GM18498 (cell line): Measurements from ENCODE around the gene PRMT7.

Experiments used
- ATAC-seq: cut with Tn5 transposase; IDR thresholded peaks from one replicate; pipeline ENCODE4 v1.9.1; 2021; ENCODE audit warnings: mild to moderate bottlenecking, moderate library complexity; ENCODE audit not compliant: unreplicated experiment

PRMT7 gene, protein sequence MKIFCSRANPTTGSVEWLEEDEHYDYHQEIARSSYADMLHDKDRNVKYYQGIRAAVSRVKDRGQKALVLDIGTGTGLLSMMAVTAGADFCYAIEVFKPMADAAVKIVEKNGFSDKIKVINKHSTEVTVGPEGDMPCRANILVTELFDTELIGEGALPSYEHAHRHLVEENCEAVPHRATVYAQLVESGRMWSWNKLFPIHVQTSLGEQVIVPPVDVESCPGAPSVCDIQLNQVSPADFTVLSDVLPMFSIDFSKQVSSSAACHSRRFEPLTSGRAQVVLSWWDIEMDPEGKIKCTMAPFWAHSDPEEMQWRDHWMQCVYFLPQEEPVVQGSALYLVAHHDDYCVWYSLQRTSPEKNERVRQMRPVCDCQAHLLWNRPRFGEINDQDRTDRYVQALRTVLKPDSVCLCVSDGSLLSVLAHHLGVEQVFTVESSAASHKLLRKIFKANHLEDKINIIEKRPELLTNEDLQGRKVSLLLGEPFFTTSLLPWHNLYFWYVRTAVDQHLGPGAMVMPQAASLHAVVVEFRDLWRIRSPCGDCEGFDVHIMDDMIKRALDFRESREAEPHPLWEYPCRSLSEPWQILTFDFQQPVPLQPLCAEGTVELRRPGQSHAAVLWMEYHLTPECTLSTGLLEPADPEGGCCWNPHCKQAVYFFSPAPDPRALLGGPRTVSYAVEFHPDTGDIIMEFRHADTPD

DNA sequence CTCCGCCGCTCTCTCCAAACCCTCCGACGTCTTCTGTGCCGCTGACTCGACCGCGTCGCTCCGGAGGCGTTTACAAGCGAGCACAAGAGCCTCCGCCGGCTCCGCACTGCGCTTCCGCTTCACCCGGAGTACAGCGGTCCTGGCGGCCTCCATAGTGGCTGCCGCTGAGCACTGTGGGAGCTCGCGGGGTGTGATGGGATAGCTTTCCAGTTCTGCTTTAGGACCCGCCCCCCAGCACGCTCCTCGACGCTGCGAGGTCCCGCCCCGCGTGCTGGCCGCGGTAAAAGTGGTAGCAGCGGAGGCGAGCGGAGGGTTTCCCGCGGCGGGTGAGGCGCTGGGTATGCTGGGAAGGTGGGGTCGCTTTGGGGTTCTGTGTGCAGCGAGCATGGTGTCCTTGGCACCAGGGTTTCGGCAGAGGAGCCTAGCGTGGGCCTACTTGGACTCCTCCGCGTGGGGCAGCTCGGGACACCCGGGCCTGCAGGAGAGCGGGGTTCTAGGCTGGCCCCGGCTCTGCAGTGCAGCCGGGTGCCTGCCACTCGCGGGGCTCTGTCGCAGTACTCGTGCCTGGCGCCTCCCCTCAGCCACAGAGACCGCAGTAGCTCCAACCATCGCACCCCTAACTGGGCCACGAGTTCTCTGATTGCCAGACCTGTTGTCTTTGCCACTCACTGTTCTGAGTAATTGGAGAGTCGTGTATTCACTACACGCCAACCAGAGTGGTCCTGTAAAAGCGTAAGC, at the start of gene PRMT7, which contains the start of gene SLC7A6OS:
PRMT7 (plus strand) TSS at position 246 of the 738 bp plus-strand sequence. CDS start 4,961 bp downstream, outside the sequence.
SLC7A6OS (minus strand) TSS at position 173 of the 738 bp plus-strand sequence; CDS start at position 153, 20 bp downstream.
- ATAC-seq, result peak; percentile 95

DNA sequence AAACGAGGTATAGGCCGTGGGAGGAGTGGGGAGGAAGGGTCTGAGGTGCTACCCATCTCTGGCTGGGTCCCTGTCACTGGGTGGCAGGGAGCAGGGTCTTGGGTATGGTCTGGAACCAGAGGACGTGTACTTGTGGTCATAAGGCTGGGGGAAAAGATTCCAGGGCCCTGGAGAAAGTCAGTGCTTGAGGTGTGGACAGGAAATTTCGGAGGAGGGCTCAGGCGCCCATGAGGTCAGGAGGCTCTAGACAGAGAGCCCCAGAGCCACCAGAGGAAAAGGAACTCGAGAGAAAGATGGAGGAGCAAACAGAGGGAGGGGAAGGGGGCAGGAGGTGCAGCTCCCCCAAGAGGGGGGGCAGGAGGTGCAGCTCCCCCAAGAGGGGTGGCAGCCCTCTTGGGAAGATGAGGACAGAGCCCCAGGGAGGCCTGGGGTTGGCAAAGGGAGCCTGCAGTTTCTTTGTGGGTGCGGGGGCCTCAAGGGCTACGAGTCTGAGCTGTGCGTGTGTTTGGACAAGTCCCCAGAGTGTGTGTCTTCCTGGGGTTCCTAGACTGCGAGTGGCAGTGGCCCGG, 47.2 kb upstream of the PRMT7 start:
- ATAC-seq, result peak; percentile 3

DNA sequence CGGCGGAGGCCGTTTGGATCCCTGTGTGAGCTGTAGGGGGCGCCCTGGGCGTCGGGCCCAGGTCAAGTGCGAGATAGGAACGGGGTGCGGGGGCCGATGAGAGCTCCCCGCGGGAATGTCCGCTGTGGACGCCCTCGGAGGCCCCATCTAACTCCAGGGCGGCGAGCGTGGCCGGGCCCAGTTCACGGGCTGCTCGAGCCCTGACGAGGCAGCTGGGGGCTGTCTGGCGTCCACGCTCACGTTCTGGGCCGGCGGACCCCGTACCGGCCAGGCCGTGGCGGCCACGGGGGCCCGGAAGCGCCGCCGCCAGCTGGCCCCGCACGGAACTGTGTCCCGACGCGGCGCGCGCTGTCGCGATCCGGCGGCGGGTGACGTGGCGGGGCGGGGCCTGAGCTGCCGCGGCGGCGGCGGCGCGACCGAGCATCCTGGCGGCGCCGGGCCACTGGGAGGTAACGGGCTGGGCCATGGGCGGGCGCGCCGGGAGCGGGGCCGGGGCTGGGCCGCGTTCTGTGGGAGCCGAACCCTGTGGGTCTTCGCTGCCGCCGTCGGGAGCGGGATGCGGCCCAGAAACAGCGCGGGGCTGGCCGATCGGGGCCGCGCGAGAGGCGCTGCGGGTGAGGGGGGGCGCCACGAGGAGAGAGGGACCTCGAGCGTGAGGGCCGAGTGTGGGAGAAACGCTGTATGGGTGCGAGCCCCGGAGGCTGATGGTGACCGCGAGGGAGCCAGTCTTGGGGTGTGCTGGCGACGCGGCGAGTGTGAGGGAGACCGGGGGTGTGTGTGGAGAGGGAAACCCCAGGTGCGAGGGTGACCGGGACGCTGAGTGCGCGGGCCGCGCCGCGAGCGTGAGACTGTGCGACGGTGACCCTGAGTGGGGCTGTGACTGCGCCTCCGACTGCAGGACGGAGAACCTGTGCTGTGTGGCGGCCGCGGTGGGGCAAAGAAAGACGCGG, 46.4 kb upstream of the PRMT7 start, which contains the start of gene SLC7A6:
SLC7A6 (plus strand) TSS at position 399 of the 950 bp plus-strand sequence. CDS start 10,201 bp downstream, outside the sequence.
- peak; percentile 61 for ATAC-seq

DNA sequence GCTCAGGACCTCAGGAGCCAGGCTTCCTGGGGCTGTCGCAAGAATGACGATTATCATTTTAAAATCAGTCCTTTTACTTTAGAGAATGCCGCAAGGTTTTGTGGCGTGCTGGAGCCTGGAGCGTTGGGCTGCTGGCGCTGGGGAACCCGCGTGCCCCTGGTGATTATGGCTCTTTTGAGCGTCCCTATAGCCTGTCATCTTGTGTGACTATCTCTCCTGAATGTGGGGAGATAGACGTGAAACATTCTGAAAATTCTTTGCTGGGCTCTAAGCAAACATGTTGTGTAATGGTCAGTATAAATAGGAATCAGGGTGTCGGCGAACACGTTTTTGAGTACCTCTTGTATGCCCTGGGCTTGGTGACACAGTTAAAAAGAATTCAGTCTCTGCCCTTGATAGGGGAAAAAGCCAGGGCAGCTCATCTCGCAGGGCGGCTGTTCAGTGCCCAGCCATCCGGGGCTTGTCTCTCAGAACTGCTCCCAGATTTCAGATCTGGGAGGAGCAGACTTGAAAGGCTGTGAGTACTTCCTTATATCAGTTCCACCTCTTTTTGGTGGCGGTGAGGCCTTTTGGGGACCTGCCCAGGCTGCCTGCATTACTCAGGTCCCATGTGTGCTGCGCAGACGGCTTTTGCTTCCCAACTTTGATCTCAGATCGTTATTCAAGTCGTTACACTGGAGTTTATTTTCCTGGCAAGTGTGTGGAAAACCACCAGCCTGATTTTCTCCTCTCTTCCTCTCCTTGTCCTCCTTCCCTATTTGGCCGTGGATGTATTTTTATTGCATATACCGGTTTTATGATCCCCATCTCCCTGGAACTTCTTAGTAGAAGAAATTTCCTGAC, 45.5 kb upstream of the PRMT7 start:
- ATAC-seq, result peak; percentile 14

DNA sequence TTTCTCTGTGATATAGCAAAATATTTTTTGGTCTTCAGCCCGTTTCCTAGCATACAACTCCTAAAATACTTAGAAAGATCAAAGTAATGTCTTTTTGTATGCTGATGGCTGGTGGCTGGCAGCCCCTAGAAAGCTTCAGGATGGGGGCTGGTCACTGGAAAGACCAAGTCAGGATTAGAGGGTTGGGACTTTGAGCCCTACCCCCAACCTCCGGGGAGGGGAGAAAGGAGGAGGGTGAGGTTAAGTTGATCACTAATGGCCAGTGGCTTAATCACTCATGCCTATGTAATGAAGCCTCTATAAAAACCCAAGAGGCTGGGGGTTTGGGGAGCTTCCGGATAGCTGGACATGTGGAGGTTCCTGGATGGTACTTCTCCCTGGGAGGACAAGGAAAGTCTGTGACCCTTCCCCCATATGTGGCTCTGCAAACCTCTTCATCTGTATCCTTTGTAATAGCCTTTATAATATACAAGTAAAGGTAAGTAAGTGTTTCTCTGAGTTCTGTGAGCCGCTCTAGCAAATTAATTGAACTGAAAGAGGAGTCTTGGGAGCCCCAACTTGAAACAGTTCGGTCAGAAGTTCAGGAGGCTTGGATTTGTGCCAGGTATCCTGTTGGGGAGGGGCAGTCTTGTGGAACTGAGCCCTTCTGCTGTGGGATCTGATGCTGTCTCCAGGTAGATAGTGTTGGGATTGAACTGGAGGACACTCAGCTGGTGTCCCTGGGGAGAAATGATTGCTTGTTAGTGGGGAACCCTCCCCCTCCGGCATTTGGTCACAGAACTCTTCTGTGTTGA, 43.0 kb upstream of the PRMT7 start:
- no peak for ATAC-seq

DNA sequence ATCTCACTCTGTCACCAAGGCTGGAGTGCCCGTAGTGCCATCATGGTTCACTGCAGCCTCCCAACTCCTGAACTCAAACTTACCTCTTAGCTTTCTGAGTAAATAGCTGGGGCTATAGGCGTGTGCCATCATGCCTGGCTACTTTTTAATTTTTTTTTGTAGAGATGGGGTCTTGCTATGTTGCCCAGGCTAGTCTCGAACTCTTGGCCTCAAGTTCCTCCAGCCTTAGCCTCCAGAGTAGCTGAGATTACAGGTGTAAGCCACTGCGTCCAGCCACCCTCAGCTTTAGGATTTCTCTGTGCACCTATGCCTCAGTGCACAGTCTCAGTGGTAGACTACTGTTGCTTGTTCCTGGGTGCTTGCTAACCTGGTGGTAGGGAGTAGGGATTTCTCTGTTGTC, 41.0 kb upstream of the PRMT7 start:
- no peak for ATAC-seq

DNA sequence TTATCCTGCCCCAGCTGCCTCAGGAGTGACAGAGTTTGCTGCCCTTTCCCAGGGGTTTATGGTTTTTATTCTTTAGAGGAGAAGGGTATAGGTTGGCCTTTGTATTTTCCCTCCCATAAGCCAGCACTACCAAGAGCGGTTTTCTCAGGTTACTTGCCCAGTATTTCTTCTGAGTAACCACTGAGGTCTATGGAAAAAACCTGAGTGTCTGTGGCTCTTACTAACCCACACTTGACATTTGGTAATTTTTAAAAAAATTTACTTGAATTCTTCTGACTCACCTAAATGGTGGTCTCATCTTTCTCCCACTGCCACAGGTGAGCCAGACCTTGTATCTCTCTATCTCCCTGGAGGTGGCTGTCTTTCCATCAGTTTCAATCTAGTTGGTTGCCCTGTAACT, 40.5 kb upstream of the PRMT7 start:
- ATAC-seq, result no peak

DNA sequence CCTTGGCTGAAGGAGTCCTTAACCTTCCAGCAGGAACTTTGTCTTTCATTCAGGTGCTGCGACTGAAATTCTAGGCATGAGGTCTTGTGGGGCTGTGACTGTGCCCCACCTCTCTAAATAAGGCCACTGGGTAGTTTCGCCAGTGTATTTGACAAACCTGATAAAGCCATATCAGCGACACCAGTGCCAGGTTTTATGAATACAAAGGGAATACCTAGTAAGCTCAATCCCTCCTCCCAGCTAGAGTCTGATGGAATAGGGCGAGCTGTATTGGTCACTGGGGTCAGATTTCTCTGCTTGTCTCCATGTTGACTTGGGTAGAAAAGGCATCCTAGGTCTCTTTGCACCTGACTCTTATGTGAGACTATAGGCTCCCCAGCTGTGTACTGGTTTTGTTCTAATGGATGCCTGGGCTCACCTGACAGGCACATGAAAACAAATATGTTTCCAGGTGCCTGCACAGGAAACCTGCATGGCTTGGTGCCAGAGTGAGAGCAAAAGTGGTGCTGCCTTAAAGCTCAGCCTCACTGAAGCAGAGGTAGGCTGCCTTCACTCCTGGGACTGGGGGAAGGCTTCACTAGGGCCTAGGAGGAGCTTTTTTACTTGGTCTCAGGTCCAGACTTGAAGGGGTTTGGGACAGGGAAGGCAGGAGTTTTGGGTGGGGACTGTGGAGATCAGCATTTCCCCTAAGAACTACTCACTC, 38.2 kb upstream of the PRMT7 start:
- no peak for ATAC-seq

DNA sequence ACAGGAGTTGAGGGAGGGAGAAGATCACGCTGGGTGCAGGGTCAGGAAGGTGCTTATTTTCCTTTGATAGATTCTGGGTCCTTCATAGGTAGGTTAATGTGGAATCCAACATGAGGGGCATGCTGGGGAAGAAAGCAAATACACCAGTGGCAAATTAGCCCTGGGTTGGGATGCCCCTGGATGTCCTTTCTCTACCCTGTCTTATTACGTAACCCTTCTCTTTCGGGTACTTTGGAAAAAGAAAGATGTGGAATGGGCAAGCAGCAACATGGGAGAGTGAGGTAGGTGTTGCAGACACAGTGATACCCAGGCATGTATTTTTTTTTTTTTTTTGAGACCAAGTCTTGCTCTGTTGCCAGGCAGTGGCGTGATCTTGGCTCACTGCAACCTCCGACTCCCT, 37.4 kb upstream of the PRMT7 start:
- ATAC-seq, result no peak

DNA sequence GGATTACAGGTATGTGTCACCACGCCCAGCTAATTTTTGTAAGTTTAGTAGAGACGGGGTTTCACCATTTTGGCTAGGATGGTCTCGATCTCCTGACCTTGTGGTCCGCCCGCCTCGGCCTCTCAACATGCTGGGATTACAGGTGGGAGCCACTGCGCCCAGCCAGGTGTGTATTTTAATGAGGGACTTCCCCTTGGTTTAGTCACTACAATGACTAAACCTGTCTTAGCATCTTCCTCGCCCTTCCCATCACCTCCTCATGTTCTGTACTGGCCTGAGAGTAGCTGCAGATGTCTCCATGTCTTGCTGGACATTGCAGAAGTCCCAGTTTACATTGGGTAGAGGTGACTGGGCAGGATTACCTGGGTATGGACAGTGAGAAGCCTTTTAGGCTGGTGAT, 36.9 kb upstream of the PRMT7 start:
- ATAC-seq, result no peak

DNA sequence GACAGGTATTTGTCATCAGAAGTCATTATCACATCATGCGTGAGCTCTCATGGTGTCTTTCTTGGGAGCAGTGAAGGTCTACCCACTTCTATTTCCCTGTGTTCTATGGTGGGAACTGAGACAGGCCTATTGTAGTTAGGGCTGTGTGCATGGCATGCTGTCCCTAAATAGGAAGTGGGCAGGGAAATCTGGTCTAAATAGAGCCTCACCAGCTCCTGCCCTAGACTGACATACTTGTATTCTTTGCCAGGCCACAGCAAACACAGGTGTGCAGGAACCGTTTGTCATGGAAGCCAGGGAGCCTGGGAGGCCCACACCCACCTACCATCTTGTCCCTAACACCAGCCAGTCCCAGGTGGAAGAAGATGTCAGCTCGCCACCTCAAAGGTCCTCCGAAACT, 36.4 kb upstream of the PRMT7 start:
- no peak for ATAC-seq

DNA sequence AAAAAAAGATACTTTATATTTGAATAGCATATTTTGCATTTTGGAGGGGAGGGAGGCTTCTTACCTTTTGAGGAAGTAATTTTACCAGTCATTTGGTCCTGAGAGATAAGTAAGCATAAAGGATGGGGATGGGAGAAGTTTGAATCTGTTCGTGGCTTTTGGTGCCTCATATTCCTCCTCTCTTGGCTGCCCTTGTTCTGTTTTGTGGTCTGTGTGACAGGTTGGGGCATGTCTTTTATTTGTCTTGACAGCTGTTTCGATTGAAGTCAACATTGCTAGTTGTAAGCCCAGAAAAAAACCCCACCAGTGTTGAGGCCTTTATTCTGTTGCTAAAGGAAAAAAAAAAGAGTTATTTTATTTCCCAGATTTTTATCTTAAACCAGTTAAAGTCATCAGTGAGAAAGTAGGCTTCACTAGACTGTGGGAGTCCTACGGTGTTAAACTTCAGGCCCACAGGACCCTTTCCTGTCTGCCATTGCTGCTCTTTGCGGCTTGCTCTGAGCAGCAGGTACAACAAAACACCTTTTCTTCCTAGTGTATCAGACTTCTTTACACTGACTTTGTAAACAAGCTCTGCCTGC, 35.1 kb upstream of the PRMT7 start:
- peak; percentile 73 for ATAC-seq

DNA sequence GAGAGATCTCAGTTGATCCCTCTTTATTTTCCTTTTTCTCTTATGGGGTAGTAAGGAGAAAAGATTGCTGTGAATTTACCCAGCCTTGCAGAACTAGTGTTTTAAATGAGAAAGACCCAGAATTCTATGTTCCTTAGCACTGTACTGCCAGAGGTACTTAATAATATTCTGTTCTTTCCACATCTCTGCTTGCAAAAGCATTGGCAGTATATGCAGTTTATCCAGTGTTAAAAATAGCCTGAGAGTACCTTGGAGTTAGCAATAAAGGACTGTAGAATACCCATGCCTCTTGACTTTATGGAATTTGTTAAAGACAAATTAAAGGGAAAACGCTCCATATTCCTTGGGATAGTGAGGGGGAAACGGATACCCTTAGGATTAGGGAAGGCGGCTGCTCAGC, 34.6 kb upstream of the PRMT7 start:
- no peak for ATAC-seq

DNA sequence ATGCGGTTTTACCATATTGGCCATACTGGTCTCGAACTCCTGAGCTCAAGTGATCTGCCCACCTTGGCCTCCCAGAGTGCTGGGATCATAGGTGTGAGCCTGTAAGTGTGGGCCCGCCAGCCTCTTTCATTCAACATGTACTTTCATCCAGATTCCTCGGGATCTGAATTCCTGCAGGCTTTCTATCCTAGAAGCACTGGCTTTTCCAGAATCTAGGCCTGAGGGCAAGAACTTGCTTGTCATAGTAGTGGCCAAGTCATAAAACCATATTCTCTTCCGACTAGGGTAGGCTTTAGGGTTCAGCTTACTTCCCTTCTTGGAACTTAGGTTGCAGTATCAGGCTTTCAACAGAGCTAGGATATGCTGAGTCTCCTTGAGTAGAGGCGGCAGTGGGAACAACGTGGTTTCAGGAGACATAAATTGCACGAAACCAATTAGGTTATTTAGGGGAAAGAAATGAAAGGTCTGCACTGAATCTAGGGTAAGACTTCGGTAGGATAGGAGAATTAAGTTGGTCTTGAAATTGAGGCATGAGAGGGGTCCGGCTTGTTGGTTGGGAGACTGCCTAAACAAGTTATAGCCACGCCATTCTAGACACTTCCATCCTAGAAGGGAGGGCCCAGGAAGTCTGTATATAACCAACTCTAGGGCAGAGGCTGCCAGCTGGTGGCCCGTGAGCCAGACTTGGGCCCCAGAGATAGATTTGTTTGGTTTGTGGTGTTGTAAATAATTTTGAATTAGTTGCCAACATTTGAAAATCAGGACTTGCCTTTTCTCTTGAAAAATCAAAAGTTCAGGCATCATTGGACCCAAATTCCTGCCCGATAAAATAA, 30.9 kb upstream of the PRMT7 start:
- ATAC-seq, result no peak

DNA sequence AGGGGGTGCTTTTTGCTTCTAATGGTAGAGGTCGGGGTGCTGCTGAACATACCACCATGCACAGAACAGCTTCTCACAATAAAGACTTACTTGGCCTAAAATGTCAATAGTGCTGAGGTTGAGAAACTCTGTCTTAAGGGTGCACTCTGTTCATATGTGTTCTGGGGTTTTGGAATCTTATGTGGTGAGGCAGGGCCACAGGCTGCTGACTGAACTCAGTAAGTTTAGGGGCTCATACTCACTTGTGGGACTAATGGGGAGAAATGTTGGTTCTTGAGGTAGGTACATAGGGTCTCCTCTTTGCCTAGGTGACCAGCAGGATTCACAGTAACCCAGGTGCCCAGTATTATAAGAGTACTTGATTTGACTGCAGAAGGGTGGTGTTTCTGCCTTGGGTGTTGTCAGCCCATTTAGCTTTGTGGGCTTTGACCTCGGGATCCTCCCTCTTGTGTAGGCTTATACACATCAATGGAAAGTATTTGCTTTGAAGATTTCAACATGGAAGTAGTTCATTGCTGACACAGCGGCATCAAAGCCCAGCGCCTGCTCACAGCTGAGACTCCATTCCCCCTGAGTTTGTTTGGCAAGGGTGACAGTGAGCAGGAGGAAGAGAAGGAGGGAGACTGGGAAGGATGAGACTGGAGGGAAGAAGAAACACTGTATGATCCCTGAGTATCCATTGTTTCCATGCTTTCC, 29.3 kb upstream of the PRMT7 start:
- ATAC-seq, result no peak

DNA sequence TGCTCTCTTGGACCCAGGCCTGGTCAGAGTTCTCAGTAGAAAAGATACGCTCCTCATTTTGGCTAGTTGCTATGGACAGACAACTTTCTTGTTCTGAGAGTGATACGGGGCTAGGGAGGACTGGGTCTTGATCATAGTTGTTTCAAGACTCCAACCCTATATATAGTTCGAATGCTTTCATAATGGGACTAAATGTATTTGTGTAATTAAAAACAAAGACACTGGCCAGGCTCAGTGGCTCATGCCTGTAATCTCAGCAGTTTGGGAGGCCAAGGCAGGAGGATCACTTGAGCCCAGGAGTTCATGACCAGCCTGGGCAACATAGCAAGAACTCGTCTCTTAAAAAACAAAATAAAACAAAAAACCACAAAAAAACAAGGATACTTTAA, 28.8 kb upstream of the PRMT7 start:
- no peak for ATAC-seq
